HEK293 (cell line): ENCODE results near the gene KIF5A.

Source experiments
- CTCF ChIA-PET: fragments of 350-600 bp; formaldehyde crosslinking; extraction: SDS; loops from one replicate; lab custom pipeline; 2021; ENCODE audit warnings: antibody characterized with exemption; lab: Yijun Ruan, JAX
- POLR2A ChIA-PET: fragments of 300-600 bp; formaldehyde crosslinking; extraction: SDS; loops from one replicate; lab custom pipeline; 2020; ENCODE audit warnings: antibody characterized with exemption, inconsistent platforms; lab: Yijun Ruan, JAX
- H3K27ac ChIP-seq: fragments of 200-500 bp; sonication (Bioruptor generic); 2 replicates; pipeline ENCODE4 v1.5.1; 2014; ENCODE audit warnings: low read depth, low read length, control low read depth, inconsistent platforms; ENCODE audit errors: extremely low read depth
- H3K36me3 ChIP-seq, 2 experiments: fragments of 200-500 bp in 1 of 2; sonication (Bioruptor generic) in 1 of 2; 1 replicate in 1 of 2; 2 replicates in 1 of 2; pipeline ENCODE4 v1.5.1; 2014 to 2017; ENCODE audit warnings: inconsistent platforms in 2 of 2, low read length in 2 of 2; ENCODE audit not compliant: control insufficient read depth in 2 of 2, insufficient read depth in 1 of 2
- H3K4me1 ChIP-seq: fragments of 200-500 bp; sonication (Bioruptor generic); 2 replicates; pipeline ENCODE4 v1.5.1; 2014; ENCODE audit warnings: mild to moderate bottlenecking, low read length, inconsistent platforms; ENCODE audit not compliant: control insufficient read depth, insufficient read depth
- H3K4me3 ChIP-seq: 2 replicates; pipeline ENCODE4 v1.5.1; 2011; ENCODE audit warnings: low read depth, mild to moderate bottlenecking, control low read depth, low read length, moderate library complexity
- H3K9me3 ChIP-seq: fragments of 200-500 bp; sonication (Bioruptor generic); 2 replicates; pipeline ENCODE4 v1.5.1; 2014; ENCODE audit warnings: low read depth, low read length, inconsistent platforms; ENCODE audit not compliant: control insufficient read depth, insufficient read depth
- EGR2 ChIP-seq: fragments of 450-650 bp; formaldehyde crosslinking; IDR thresholded peaks from 2 replicates; pipeline ENCODE4 v1.5.1; 2016; ENCODE audit warnings: low read depth, missing biosample characterization, missing genetic modification characterization
- GLIS1 ChIP-seq: fragments of 450-650 bp; formaldehyde crosslinking; IDR thresholded peaks from 2 replicates; pipeline ENCODE4 v1.5.1; 2016; ENCODE audit warnings: missing biosample characterization, missing genetic modification characterization
- HIC1 ChIP-seq: fragments of 450-650 bp; formaldehyde crosslinking; IDR thresholded peaks from 2 replicates; pipeline ENCODE4 v1.5.1; 2016; ENCODE audit warnings: missing biosample characterization, missing genetic modification characterization
- HOXA7 ChIP-seq: sonication (generic); formaldehyde crosslinking; IDR thresholded peaks from 2 replicates; pipeline ENCODE4 v1.8.1; 2022; ENCODE audit warnings: missing genetic modification reagents, borderline replicate concordance
- KLF9 ChIP-seq: fragments of 450-650 bp; formaldehyde crosslinking; IDR thresholded peaks from 2 replicates; pipeline ENCODE4 v1.5.1; 2016; ENCODE audit warnings: missing biosample characterization, missing genetic modification characterization, low read depth
- PBX3 ChIP-seq: sonication (generic); formaldehyde crosslinking; IDR thresholded peaks from 2 replicates; pipeline ENCODE4 v1.8.1; 2022; ENCODE audit warnings: mild to moderate bottlenecking, moderate library complexity, missing genetic modification reagents
- SALL2 ChIP-seq: fragments of 450-650 bp; formaldehyde crosslinking; IDR thresholded peaks from 2 replicates; pipeline ENCODE4 v1.5.0; 2017; ENCODE audit warnings: missing biosample characterization, mild to moderate bottlenecking, missing genetic modification characterization, borderline replicate concordance
- SP3 ChIP-seq: fragments of 450-650 bp; formaldehyde crosslinking; IDR thresholded peaks from 2 replicates; pipeline ENCODE4 v1.5.1; 2016; ENCODE audit warnings: missing biosample characterization, missing genetic modification characterization
- ZBTB17 ChIP-seq: fragments of 450-650 bp; formaldehyde crosslinking; IDR thresholded peaks from 2 replicates; pipeline ENCODE4 v1.5.1; 2016; ENCODE audit warnings: missing biosample characterization, missing genetic modification characterization
- ZBTB20 ChIP-seq: fragments of 450-650 bp; formaldehyde crosslinking; IDR thresholded peaks from 2 replicates; pipeline ENCODE4 v1.5.1; 2016; ENCODE audit warnings: missing biosample characterization, missing genetic modification characterization
- ZBTB26 ChIP-seq: fragments of 450-650 bp; formaldehyde crosslinking; optimal IDR thresholded peaks from 2 replicates; pipeline ENCODE3; 2016; ENCODE audit warnings: missing biosample characterization, mild to moderate bottlenecking, missing genetic modification characterization
- ZBTB48 ChIP-seq: fragments of 450-650 bp; formaldehyde crosslinking; IDR thresholded peaks from 2 replicates; pipeline ENCODE4 v1.5.1; 2016; ENCODE audit warnings: missing biosample characterization, missing genetic modification characterization
- ZNF335 ChIP-seq: fragments of 450-650 bp; formaldehyde crosslinking; conservative IDR thresholded peaks from 2 replicates; pipeline ENCODE4 v1.5.1; 2016; ENCODE audit warnings: missing biosample characterization, missing genetic modification characterization
- ZNF391 ChIP-seq: fragments of 450-650 bp; formaldehyde crosslinking; IDR thresholded peaks from 2 replicates; pipeline ENCODE4 v1.5.1; 2016; ENCODE audit warnings: low read depth, missing biosample characterization, missing genetic modification characterization, borderline replicate concordance
- ZNF600 ChIP-seq: fragments of 450-650 bp; formaldehyde crosslinking; IDR thresholded peaks from 2 replicates; pipeline ENCODE4 v1.5.1; 2016; ENCODE audit warnings: missing biosample characterization, missing genetic modification characterization
- ZNF776 ChIP-seq: fragments of 450-650 bp; formaldehyde crosslinking; IDR thresholded peaks from 2 replicates; pipeline ENCODE4 v1.5.0; 2017; ENCODE audit warnings: missing biosample characterization, missing genetic modification characterization, borderline replicate concordance
- TF ChIP-seq, protein P1 (sequence below): fragments of 450-650 bp; formaldehyde crosslinking; IDR thresholded peaks from 2 replicates; pipeline ENCODE4 v1.5.1; 2016; ENCODE audit warnings: missing biosample characterization, missing genetic modification characterization, low read depth

The KIF5A gene

GRCh38 chr12:57604992-57605810 is 55.4 kb downstream of the KIF5A start:
- peak; percentile 15; the same call in 1 of the 2 replicates for TF ChIP-seq ZNF600 (tag by site-specific recombination)
- 0 out of 2 replicates have a peak, but pooled peaks have one; percentile 11 for TF ChIP-seq SP3 (tag by site-specific recombination)
- TF ChIP-seq ZNF335 (tag by site-specific recombination), result peak; percentile 98
- 0 out of 2 replicates have a peak, but pooled peaks have one; percentile 40 for TF ChIP-seq ZBTB48 (tag by site-specific recombination)
- TF ChIP-seq ZBTB26 (tag by site-specific recombination), result peak; percentile 40
- peak; percentile 60; the same call in 1 of the 2 replicates for TF ChIP-seq ZBTB20
- peak; percentile 41; the same call in 1 of the 2 replicates for TF ChIP-seq KLF9 (tag by site-specific recombination)
- TF ChIP-seq PBX3 (CRISPR knock-in tag), result no peak
- TF ChIP-seq ZBTB17 (tag by site-specific recombination), result peak; percentile 60
- TF ChIP-seq HOXA7 (CRISPR knock-in tag), result no peak
- CTCF ChIA-PET, result interaction anchor here (0.6 to 2.0 kb wide), 6 partner anchors 17 to 151 kb away, joined by 3 to 17 read pairs (median 4); partner anchors contain the start of genes B4GALNT1 and OS9
- peaks cover 8% of the 10 kb centered on the region; the same call in 1 of the 2 replicates for H3K4me1 ChIP-seq
- no peaks in the 10 kb centered on the region for H3K9me3 ChIP-seq
- H3K36me3 ChIP-seq, result peaks cover 0 to 48% of the 10 kb centered on the region in 2 experiments; a peak in 2 of 3 replicates
- H3K27ac ChIP-seq, result peak overlapping the region; percentile 62; the same call in 1 of the 2 replicates
- peak overlapping the region; percentile 52 for H3K4me3 ChIP-seq
- POLR2A ChIA-PET, result interaction anchor here (1.4 to 2.1 kb wide), 3 partner anchors 11 to 62 kb away, joined by 3 to 9 read pairs (median 7); partner anchors contain the start of gene PIP4K2C

DNA sequence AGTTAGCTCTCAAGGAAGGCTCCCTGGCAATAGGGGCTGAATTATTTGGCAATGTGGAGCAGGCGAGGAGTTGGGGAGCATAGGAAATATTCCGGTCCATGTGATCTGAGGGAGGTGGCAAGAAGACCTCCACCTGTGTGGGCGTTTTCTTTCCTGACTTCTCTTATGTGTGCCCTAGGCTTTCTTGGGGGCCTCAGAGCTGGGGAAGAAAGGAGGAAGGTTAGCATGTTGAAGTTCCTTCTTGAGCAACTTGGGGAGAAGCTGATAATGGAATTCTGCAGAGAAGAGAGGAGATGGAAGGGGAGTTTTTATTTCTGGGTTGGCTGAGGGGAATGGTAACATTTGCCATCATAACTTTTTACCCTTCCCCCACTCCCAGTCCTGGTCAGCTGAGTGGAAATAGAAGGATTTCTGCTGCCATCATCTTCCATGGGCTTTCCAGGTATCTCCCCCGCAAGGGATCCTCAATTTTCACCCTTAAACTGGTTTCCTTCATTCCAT is 56.0 kb downstream of the KIF5A start:
- Histone ChIP-seq H3K36me3 (peaks cover 0 to 41% of the 10 kb centered on the region in 2 experiments; a peak in 2 of 3 replicates), H3K4me1 (peaks cover 8% of the 10 kb centered on the region), H3K27ac (no peak overlapping the region), H3K9me3 (no peaks in the 10 kb centered on the region), H3K4me3 (no peak overlapping the region)
- POLR2A ChIA-PET, result interaction anchor here (0.7 to 2.1 kb wide), 4 partner anchors 10 to 86 kb away, joined by 3 to 9 read pairs (median 5); partner anchors contain the start of genes DDIT3 and PIP4K2C
- CTCF ChIA-PET, result interaction anchor here (0.5 to 2.0 kb wide), 6 partner anchors 17 to 147 kb away, joined by 3 to 17 read pairs (median 5); partner anchors contain the start of genes B4GALNT1 and OS9
- TF ChIP-seq GLIS1 (tag by site-specific recombination) (peak; percentile 56; the same call in 1 of the 2 replicates), ZNF391 (tag by site-specific recombination) (no peak), EGR2 (tag by site-specific recombination) (0 out of 2 replicates have a peak, but pooled peaks have one; percentile 5), SALL2 (tag by site-specific recombination) (no peak), ZNF776 (tag by site-specific recombination) (no peak), HIC1 (tag by site-specific recombination) (no peak)
- TF ChIP-seq, protein P1, sequence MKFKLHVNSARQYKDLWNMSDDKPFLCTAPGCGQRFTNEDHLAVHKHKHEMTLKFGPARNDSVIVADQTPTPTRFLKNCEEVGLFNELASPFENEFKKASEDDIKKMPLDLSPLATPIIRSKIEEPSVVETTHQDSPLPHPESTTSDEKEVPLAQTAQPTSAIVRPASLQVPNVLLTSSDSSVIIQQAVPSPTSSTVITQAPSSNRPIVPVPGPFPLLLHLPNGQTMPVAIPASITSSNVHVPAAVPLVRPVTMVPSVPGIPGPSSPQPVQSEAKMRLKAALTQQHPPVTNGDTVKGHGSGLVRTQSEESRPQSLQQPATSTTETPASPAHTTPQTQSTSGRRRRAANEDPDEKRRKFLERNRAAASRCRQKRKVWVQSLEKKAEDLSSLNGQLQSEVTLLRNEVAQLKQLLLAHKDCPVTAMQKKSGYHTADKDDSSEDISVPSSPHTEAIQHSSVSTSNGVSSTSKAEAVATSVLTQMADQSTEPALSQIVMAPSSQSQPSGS, result no peak
